Suprapubic skin (tissue), 4 donors: Measurements from ENCODE around the gene ANKRD40CL. TPM values are rescaled to one million over a fixed set of nuclear protein-coding genes. Genes with fewer than 3 reads are reported as not detected.

Source experiments
- DNase-seq, 2 donors: peaks; one replicate each; pipeline ENCODE4 v3.0.0-alpha.2; 2019; ENCODE audit warnings: low spot score in 2 of 2
- H3K27ac ChIP-seq: fragments of 200-600 bp; sonication (generic); one replicate; pipeline ENCODE4 v1.5.1; 2019
- H3K27me3 ChIP-seq: fragments of 200-600 bp; sonication (generic); one replicate; pipeline ENCODE4 v1.5.1; 2019
- H3K36me3 ChIP-seq: fragments of 200-600 bp; sonication (generic); one replicate; pipeline ENCODE4 v1.5.1; 2019
- H3K4me1 ChIP-seq: fragments of 200-600 bp; sonication (generic); one replicate; pipeline ENCODE4 v1.5.1; 2019
- H3K4me3 ChIP-seq: fragments of 200-600 bp; sonication (generic); one replicate; pipeline ENCODE4 v1.5.1; 2019; ENCODE audit warnings: mild to moderate bottlenecking
- H3K9me3 ChIP-seq: fragments of 200-600 bp; sonication (generic); one replicate; pipeline ENCODE4 v1.5.1; 2019
- EP300 ChIP-seq: sonication (generic); formaldehyde crosslinking; IDR thresholded peaks from one replicate; pipeline ENCODE4 v1.6.1; 2017; ENCODE audit warnings: antibody characterized with exemption
- POLR2A ChIP-seq, 2 donors: fragments of 450-650 bp; IDR thresholded peaks; one replicate each; pipeline ENCODE4 v1.6.1; 2017; ENCODE audit warnings: antibody characterized with exemption in 2 of 2, mild to moderate bottlenecking in 2 of 2, moderate library complexity in 2 of 2
- POLR2AphosphoS5 ChIP-seq, 3 donors: sonication (generic); formaldehyde crosslinking; IDR thresholded peaks; one replicate each; pipeline ENCODE4 v1.6.1; 2017; ENCODE audit warnings: antibody characterized with exemption in 3 of 3
- WGBS: methylation state at CpG from one replicate; pipeline ENCODE4 v1.1.5; 2018; 5-methylcytosine and 5-hydroxymethylcytosine counted together
- total RNA-seq, 4 donors: library from RNA; depleted of rRNA; stranded (reverse); fragments of >200 nt; gene quantifications; one replicate each; pipeline ENCODE4 v1.1.0, GENCODE V29; 2016
- TF ChIP-seq, protein P1 (sequence below), 2 donors: fragments of 200-600 bp in 1 of 2; fragments of 450-650 bp in 1 of 2; sonication (generic) in 1 of 2; IDR thresholded peaks; one replicate each; pipeline ENCODE4 v1.5.1; 2016 to 2019; ENCODE audit warnings: antibody characterized with exemption in 2 of 2, mild to moderate bottlenecking in 1 of 2, moderate library complexity in 1 of 2

The ANKRD40CL gene
- total RNA-seq, 4 donors from 2014 or later: not detected

DNA sequence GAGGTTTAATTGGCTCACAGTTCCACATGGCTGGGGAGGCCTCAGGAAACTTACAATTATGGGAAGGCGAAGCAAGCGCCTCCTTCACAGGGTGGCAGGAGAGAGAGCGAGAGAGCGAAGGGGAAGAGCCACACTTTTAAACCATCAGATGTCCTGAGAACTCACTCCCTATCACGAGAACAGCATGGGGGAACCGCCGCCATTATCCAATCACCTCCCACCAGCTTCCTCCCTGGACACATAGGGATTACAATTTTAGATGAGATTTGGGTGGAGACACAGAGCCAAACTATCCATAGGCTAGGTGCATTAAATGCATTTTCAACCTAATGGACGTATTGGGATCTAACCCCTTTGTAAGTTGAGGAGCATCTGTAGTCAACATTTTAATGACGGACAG, 54.7 kb downstream of the ANKRD40CL start:
- no peak for DNase-seq
- Histone ChIP-seq H3K27ac (no peak overlapping the region), H3K4me3 (no peak overlapping the region), H3K27me3 (no peaks in the 10 kb centered on the region), H3K9me3 (no peaks in the 10 kb centered on the region), H3K36me3 (no peaks in the 10 kb centered on the region), H3K4me1 (peaks cover 31% of the 10 kb centered on the region)
- TF ChIP-seq POLR2AphosphoS5 (IDR thresholded peaks at IDR 0.05) (no peak), EP300 (no peak), POLR2A (IDR thresholded peaks at IDR 0.05) (no peak)
- TF ChIP-seq, protein P1, sequence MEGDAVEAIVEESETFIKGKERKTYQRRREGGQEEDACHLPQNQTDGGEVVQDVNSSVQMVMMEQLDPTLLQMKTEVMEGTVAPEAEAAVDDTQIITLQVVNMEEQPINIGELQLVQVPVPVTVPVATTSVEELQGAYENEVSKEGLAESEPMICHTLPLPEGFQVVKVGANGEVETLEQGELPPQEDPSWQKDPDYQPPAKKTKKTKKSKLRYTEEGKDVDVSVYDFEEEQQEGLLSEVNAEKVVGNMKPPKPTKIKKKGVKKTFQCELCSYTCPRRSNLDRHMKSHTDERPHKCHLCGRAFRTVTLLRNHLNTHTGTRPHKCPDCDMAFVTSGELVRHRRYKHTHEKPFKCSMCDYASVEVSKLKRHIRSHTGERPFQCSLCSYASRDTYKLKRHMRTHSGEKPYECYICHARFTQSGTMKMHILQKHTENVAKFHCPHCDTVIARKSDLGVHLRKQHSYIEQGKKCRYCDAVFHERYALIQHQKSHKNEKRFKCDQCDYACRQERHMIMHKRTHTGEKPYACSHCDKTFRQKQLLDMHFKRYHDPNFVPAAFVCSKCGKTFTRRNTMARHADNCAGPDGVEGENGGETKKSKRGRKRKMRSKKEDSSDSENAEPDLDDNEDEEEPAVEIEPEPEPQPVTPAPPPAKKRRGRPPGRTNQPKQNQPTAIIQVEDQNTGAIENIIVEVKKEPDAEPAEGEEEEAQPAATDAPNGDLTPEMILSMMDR (IDR thresholded peaks at IDR 0.05): no peak
- 88% methylated on average over 9 of the region's 9 CpGs for WGBS

Other genes with a start within 250 kb of the ANKRD40CL start
- gene EPN3, start 234.8 kb downstream of the ANKRD40CL start, total RNA-seq: 100 to 1,000 TPM in 1 of 4 donors, 10 to 100 TPM in 3; 30.3 to 110 (median 78.5) TPM
- 10 to 100 TPM; 36.5 to 75.4 (median 50.9) TPM for gene SPATA20, start 220.3 kb downstream of the ANKRD40CL start, total RNA-seq
- 1 to 10 TPM; 1.1 to 9.9 (median 2.7) TPM for gene CACNA1G, start 206.8 kb downstream of the ANKRD40CL start, total RNA-seq
- gene ABCC3, start 132.6 kb downstream of the ANKRD40CL start, total RNA-seq: 100 to 1,000 TPM in 1 of 4 donors, 10 to 100 TPM in 3; 31.7 to 113 (median 36.2) TPM
- gene ANKRD40, start 59.6 kb downstream of the ANKRD40CL start, total RNA-seq: 10 to 100 TPM; 21.4 to 33.8 (median 26.6) TPM
- gene LUC7L3, start 47.9 kb downstream of the ANKRD40CL start, total RNA-seq: 100 to 1,000 TPM in 1 of 4 donors, 10 to 100 TPM in 3; 31.5 to 267 (median 42.6) TPM
- under 1 TPM; 0.36 to 0.93 (median 0.65) TPM for gene WFIKKN2, start 68.1 kb upstream of the ANKRD40CL start, total RNA-seq
- 100 to 1,000 TPM; 151 to 255 (median 174) TPM for gene TOB1, start 98.8 kb upstream of the ANKRD40CL start, total RNA-seq